Loucy (cell line): Measurements from ENCODE around the gene ANKRD1.

Experiments
- H2AFZ ChIP-seq: fragments of 200-600 bp; sonication (generic); 2 replicates; pipeline ENCODE4 v1.6.0; 2016; ENCODE audit warnings: antibody characterized with exemption, mild to moderate bottlenecking, low read length, moderate library complexity
- H3F3A ChIP-seq: fragments of 200-600 bp; 2 replicates; pipeline ENCODE4 v1.6.0; 2016; ENCODE audit warnings: antibody characterized with exemption, low read depth, mild to moderate bottlenecking
- H3K27me3 ChIP-seq: fragments of 200-600 bp; sonication (generic); 2 replicates; pipeline ENCODE4 v1.6.1; 2014; ENCODE audit warnings: low read length, mild to moderate bottlenecking; ENCODE audit not compliant: insufficient read depth, poor library complexity, severe bottlenecking
- H3K36me3 ChIP-seq: fragments of 200-600 bp; sonication (generic); 2 replicates; pipeline ENCODE4 v1.6.1; 2016; ENCODE audit warnings: low read length; ENCODE audit not compliant: insufficient read depth
- H3K4me1 ChIP-seq: fragments of 200-600 bp; sonication (generic); 2 replicates; pipeline ENCODE4 v1.5.1; 2014; ENCODE audit warnings: low read length, mild to moderate bottlenecking; ENCODE audit not compliant: insufficient read depth, poor library complexity, severe bottlenecking
- H3K4me2 ChIP-seq: fragments of 200-600 bp; sonication (generic); 2 replicates; pipeline ENCODE4 v1.6.0; 2014; ENCODE audit warnings: antibody characterized with exemption, low read length, low read depth, mild to moderate bottlenecking; ENCODE audit not compliant: poor library complexity, severe bottlenecking
- H3K4me3 ChIP-seq: fragments of 200-600 bp; sonication (generic); 2 replicates; pipeline ENCODE4 v1.5.1; 2014; ENCODE audit warnings: low read length, mild to moderate bottlenecking, mixed read lengths; ENCODE audit not compliant: poor library complexity, severe bottlenecking
- H3K79me2 ChIP-seq: fragments of 200-600 bp; sonication (generic); 2 replicates; pipeline ENCODE4 v1.6.1; 2014; ENCODE audit warnings: low read length; ENCODE audit not compliant: insufficient read depth
- H3K9ac ChIP-seq: fragments of 200-600 bp; sonication (generic); 2 replicates; pipeline ENCODE4 v1.6.0; 2014; ENCODE audit warnings: mild to moderate bottlenecking, low read depth, low read length, moderate library complexity; ENCODE audit not compliant: poor library complexity, severe bottlenecking
- H3K9me2 ChIP-seq: fragments of 200-600 bp; sonication (generic); replicated peaks from 2 replicates; pipeline ENCODE4 v1.6.1; 2016; ENCODE audit warnings: low read depth, low read length, mixed read lengths
- H3K9me3 ChIP-seq: fragments of 200-600 bp; sonication (generic); 2 replicates; pipeline ENCODE4 v1.6.1; 2014; ENCODE audit warnings: mild to moderate bottlenecking, antibody characterized with exemption, low read length, low read depth; ENCODE audit not compliant: insufficient read depth
- H4K20me1 ChIP-seq: fragments of 200-600 bp; sonication (generic); 2 replicates; pipeline ENCODE4 v1.6.0; 2014; ENCODE audit warnings: antibody characterized with exemption, low read length, mild to moderate bottlenecking; ENCODE audit not compliant: insufficient read depth, poor library complexity, severe bottlenecking
- CTCF ChIP-seq: fragments of 200-600 bp; sonication (generic); conservative IDR thresholded peaks from 2 replicates; pipeline ENCODE4 v1.5.1; 2014; ENCODE audit warnings: mild to moderate bottlenecking, antibody characterized with exemption, low read length
- EZH2phosphoT487 ChIP-seq: fragments of 200-600 bp; IDR thresholded peaks from 2 replicates; pipeline ENCODE4 v1.6.1; 2018; ENCODE audit warnings: antibody characterized with exemption, mild to moderate bottlenecking, moderate library complexity, borderline replicate concordance

Gene ANKRD1

GRCh38 chr10:90917238-90917967, 3.5 kb downstream of the ANKRD1 start:
- Histone ChIP-seq H3K9me3 (no peaks in the 10 kb centered on the region), H3K27me3 (no peaks in the 10 kb centered on the region), H3K9ac (no peak overlapping the region), H3K9me2 (no peaks in the 10 kb centered on the region), H3K36me3 (no peaks in the 10 kb centered on the region), H2AFZ (no peak overlapping the region), H3K79me2 (no peaks in the 10 kb centered on the region), H3K4me1 (peaks cover 5% of the 10 kb centered on the region), H3K4me2 (no peak overlapping the region), H3F3A (no peaks in the 10 kb centered on the region), H4K20me1 (no peaks in the 10 kb centered on the region), H3K4me3 (no peak overlapping the region)
- no peak for TF ChIP-seq CTCF
- TF ChIP-seq EZH2phosphoT487 = no peak

- Histone ChIP-seq H3K4me2 (no peak overlapping the region), H3K27me3 (no peaks in the 10 kb centered on the region), H3K4me1 (peaks cover 5% of the 10 kb centered on the region), H3K9me2 (no peaks in the 10 kb centered on the region), H2AFZ (no peak overlapping the region), H3K4me3 (no peak overlapping the region), H3K9me3 (no peaks in the 10 kb centered on the region), H3K36me3 (no peaks in the 10 kb centered on the region), H3K79me2 (no peaks in the 10 kb centered on the region), H3K9ac (no peak overlapping the region), H4K20me1 (no peaks in the 10 kb centered on the region), H3F3A (no peaks in the 10 kb centered on the region)
- TF ChIP-seq CTCF (no peak), EZH2phosphoT487 (no peak)
These were observed 4.3 kb downstream of the ANKRD1 start for GRCh38 chr10:90916392-90917237.

DNA sequence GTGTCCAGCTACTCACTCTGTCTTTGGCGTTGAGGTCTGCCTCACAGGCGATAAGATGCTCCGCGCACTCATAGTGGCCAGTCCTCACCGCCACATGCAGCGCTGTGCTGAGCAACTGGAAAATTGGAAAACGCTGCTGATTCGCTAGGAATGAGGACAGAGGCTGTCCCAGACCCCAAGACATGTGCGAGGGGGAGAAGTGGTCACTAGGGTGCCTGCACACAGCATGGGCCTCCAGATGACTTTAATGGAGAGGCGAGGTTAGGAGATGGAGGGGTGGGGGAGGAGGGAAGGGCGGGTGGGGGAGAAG, 5.2 kb downstream of the ANKRD1 start:
- Histone ChIP-seq H2AFZ (no peak overlapping the region), H3F3A (no peaks in the 10 kb centered on the region), H3K9me2 (no peaks in the 10 kb centered on the region)

More for the DNA sequence above, 5.2 kb downstream of the ANKRD1 start:
- Histone ChIP-seq H3K4me3 (no peak overlapping the region), H4K20me1 (no peaks in the 10 kb centered on the region), H3K9me3 (no peaks in the 10 kb centered on the region), H3K4me2 (no peak overlapping the region), H3K36me3 (no peaks in the 10 kb centered on the region), H3K27me3 (no peaks in the 10 kb centered on the region), H3K79me2 (no peaks in the 10 kb centered on the region), H3K4me1 (peaks cover 5% of the 10 kb centered on the region), H3K9ac (no peak overlapping the region)
- TF ChIP-seq EZH2phosphoT487 = no peak
- TF ChIP-seq CTCF = no peak
